ENCODE measurements around the gene ADGRA1. TPM values are rescaled to one million over a fixed set of nuclear protein-coding genes. Genes with fewer than 3 reads are reported as not detected.
"Not testable (repeated sequence)": the region's sequence is repeated elsewhere in the genome, so short reads cannot be mapped to it uniquely, and the experiment has no call there.

ADGRA1 gene
- total RNA-seq, 1 donor from 2014 or later: under 0.01 TPM

GRCh38 chr10:133174689-133175263, 87.1 kb downstream of the ADGRA1 start:
- Histone ChIP-seq H3K27me3 (ENCODE audit: control insufficient read depth in 3 of 3, insufficient read depth in 3 of 3, low read length in 3 of 3) (peaks cover 6 to 29% (median 27%) of the 10 kb centered on the region in 3 donors), H3K9ac (ENCODE audit: low read depth in 1 of 3, low read length in 3 of 3) (no peak overlapping the region), H3K4me1 (ENCODE audit: control insufficient read depth in 3 of 3, insufficient read depth in 3 of 3, low read length in 3 of 3) (no peaks in the 10 kb centered on the region), H3K27ac (ENCODE audit: low read depth, low read length) (no peak overlapping the region), H3K36me3 (ENCODE audit: control insufficient read depth in 3 of 3, insufficient read depth in 3 of 3, low read length in 3 of 3) (no peaks in the 10 kb centered on the region), H3K9me3 (ENCODE audit: control insufficient read depth in 3 of 3, low read length in 3 of 3) (peaks cover 0 to 11% (median 10%) of the 10 kb centered on the region in 3 donors), H3K4me3 (ENCODE audit: low read length in 3 of 3) (no peak overlapping the region)

- H3K4me1 ChIP-seq (ENCODE audit: control insufficient read depth in 3 of 3, insufficient read depth in 3 of 3, low read length in 3 of 3); H3K9ac ChIP-seq (ENCODE audit: low read depth in 1 of 3, low read length in 3 of 3); H3K36me3 ChIP-seq (ENCODE audit: control insufficient read depth in 3 of 3, insufficient read depth in 3 of 3, low read length in 3 of 3); H3K27ac ChIP-seq (ENCODE audit: low read depth, low read length); H3K4me3 ChIP-seq (ENCODE audit: low read length in 3 of 3): not testable (repeated sequence)
- peaks cover 7 to 34% (median 28%) of the 10 kb centered on the region in 3 donors for H3K27me3 ChIP-seq (ENCODE audit: control insufficient read depth in 3 of 3, insufficient read depth in 3 of 3, low read length in 3 of 3)
- H3K9me3 ChIP-seq (ENCODE audit: control insufficient read depth in 3 of 3, low read length in 3 of 3): peaks cover 0 to 11% (median 10%) of the 10 kb centered on the region in 3 donors
Observed at GRCh38 chr10:133175624-133176023, 87.9 kb downstream of the ADGRA1 start.

DNA sequence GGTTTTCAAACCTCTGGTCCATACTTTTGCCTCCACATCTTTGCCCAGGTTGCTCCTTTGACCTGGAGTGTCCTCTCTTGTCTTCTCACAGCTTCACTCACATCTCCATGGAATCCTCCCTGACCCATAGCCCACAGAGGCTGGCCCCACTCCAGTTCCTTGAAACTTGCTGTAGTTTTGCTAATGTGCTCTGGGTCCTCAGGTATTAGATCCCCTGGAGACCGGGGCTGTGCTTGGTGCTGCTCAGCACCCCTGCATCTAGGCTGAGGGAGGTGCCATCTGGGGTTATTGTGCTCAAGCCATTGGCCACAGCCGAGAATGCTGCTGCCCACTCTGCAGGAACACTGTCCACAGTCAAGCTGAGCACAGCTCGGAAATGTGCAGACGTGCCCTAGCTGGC, 88.8 kb downstream of the ADGRA1 start:
- Histone ChIP-seq H3K9me3 (ENCODE audit: control insufficient read depth in 3 of 3, low read length in 3 of 3) (peaks cover 0 to 11% (median 10%) of the 10 kb centered on the region in 3 donors), H3K27ac (ENCODE audit: low read depth, low read length) (no peak overlapping the region), H3K36me3 (ENCODE audit: control insufficient read depth in 3 of 3, insufficient read depth in 3 of 3, low read length in 3 of 3) (no peaks in the 10 kb centered on the region), H3K4me3 (ENCODE audit: low read length in 3 of 3) (no peak overlapping the region), H3K4me1 (ENCODE audit: control insufficient read depth in 3 of 3, insufficient read depth in 3 of 3, low read length in 3 of 3) (no peaks in the 10 kb centered on the region), H3K27me3 (ENCODE audit: control insufficient read depth in 3 of 3, insufficient read depth in 3 of 3, low read length in 3 of 3) (peaks cover 10 to 43% (median 32%) of the 10 kb centered on the region in 3 donors), H3K9ac (ENCODE audit: low read depth in 1 of 3, low read length in 3 of 3) (no peak overlapping the region)

- no peaks in the 10 kb centered on the region for H3K36me3 ChIP-seq (ENCODE audit: control insufficient read depth in 3 of 3, insufficient read depth in 3 of 3, low read length in 3 of 3)
- H3K9ac ChIP-seq (ENCODE audit: low read depth in 1 of 3, low read length in 3 of 3): no peak overlapping the region
- no peaks in the 10 kb centered on the region for H3K4me1 ChIP-seq (ENCODE audit: control insufficient read depth in 3 of 3, insufficient read depth in 3 of 3, low read length in 3 of 3)
- H3K9me3 ChIP-seq (ENCODE audit: control insufficient read depth in 3 of 3, low read length in 3 of 3): peaks cover 0 to 11% (median 10%) of the 10 kb centered on the region in 3 donors
- peak overlapping the region in 1 of 3 donors; percentile 2 for H3K4me3 ChIP-seq (ENCODE audit: low read length in 3 of 3)
- H3K27ac ChIP-seq (ENCODE audit: low read depth, low read length): no peak overlapping the region
- H3K27me3 ChIP-seq (ENCODE audit: control insufficient read depth in 3 of 3, insufficient read depth in 3 of 3, low read length in 3 of 3): peaks cover 16 to 51% (median 38%) of the 10 kb centered on the region in 3 donors
Observed at GRCh38 chr10:133177380-133178157, 89.8 kb downstream of the ADGRA1 start.

- Histone ChIP-seq H3K4me1 (ENCODE audit: control insufficient read depth in 3 of 3, insufficient read depth in 3 of 3, low read length in 3 of 3) (no peaks in the 10 kb centered on the region), H3K27me3 (ENCODE audit: control insufficient read depth in 3 of 3, insufficient read depth in 3 of 3, low read length in 3 of 3) (peaks cover 16 to 50% (median 40%) of the 10 kb centered on the region in 3 donors), H3K36me3 (ENCODE audit: control insufficient read depth in 3 of 3, insufficient read depth in 3 of 3, low read length in 3 of 3) (no peaks in the 10 kb centered on the region)
Observed at GRCh38 chr10:133178357-133179127, 90.8 kb downstream of the ADGRA1 start.

DNA sequence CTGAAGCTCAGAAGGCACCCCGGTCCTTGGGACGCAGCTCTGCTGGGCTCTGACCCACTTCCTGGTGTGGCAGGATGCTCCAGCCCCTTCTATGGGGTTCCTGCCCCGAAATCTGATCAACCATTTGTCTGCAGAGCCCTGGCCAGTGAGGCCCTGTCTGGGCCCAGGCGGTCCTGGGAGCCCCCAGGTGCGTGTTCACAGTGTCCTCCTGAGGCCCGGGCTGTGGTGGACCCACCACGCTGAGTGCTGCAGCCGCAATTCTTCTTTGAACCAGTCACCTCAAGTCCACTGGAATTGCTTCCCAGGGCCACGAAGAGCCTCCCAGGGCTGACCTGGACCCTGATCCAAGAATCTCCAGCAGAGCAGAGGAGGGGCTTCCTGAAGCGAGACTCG, 91.4 kb downstream of the ADGRA1 start:
- Histone ChIP-seq H3K9ac (ENCODE audit: low read depth in 1 of 3, low read length in 3 of 3) (no peak overlapping the region), H3K27ac (ENCODE audit: low read depth, low read length) (no peak overlapping the region), H3K36me3 (ENCODE audit: control insufficient read depth in 3 of 3, insufficient read depth in 3 of 3, low read length in 3 of 3) (no peaks in the 10 kb centered on the region), H3K27me3 (ENCODE audit: control insufficient read depth in 3 of 3, insufficient read depth in 3 of 3, low read length in 3 of 3) (peaks cover 21 to 50% (median 36%) of the 10 kb centered on the region in 3 donors), H3K9me3 (ENCODE audit: control insufficient read depth in 3 of 3, low read length in 3 of 3) (peaks cover 0 to 11% (median 10%) of the 10 kb centered on the region in 3 donors), H3K4me1 (ENCODE audit: control insufficient read depth in 3 of 3, insufficient read depth in 3 of 3, low read length in 3 of 3) (no peaks in the 10 kb centered on the region), H3K4me3 (ENCODE audit: low read length in 3 of 3) (no peak overlapping the region)

More at GRCh38 chr10:133178357-133179127, 90.8 kb downstream of the ADGRA1 start:
- Histone ChIP-seq H3K9ac (ENCODE audit: low read depth in 1 of 3, low read length in 3 of 3) (no peak overlapping the region), H3K27ac (ENCODE audit: low read depth, low read length) (no peak overlapping the region), H3K9me3 (ENCODE audit: control insufficient read depth in 3 of 3, low read length in 3 of 3) (peaks cover 0 to 11% (median 10%) of the 10 kb centered on the region in 3 donors), H3K4me3 (ENCODE audit: low read length in 3 of 3) (no peak overlapping the region)

- no peak overlapping the region for H3K9ac ChIP-seq (ENCODE audit: low read depth in 1 of 3, low read length in 3 of 3)
- H3K27me3 ChIP-seq (ENCODE audit: control insufficient read depth in 3 of 3, insufficient read depth in 3 of 3, low read length in 3 of 3): peaks cover 23 to 51% (median 39%) of the 10 kb centered on the region in 3 donors
- H3K36me3 ChIP-seq (ENCODE audit: control insufficient read depth in 3 of 3, insufficient read depth in 3 of 3, low read length in 3 of 3): no peaks in the 10 kb centered on the region
- H3K4me1 ChIP-seq (ENCODE audit: control insufficient read depth in 3 of 3, insufficient read depth in 3 of 3, low read length in 3 of 3): no peaks in the 10 kb centered on the region
- peaks cover 0 to 11% (median 10%) of the 10 kb centered on the region in 3 donors for H3K9me3 ChIP-seq (ENCODE audit: control insufficient read depth in 3 of 3, low read length in 3 of 3)
- H3K27ac ChIP-seq (ENCODE audit: low read depth, low read length): no peak overlapping the region
- H3K4me3 ChIP-seq (ENCODE audit: low read length in 3 of 3): no peak overlapping the region
Observed at GRCh38 chr10:133179651-133180050, 91.9 kb downstream of the ADGRA1 start.

DNA sequence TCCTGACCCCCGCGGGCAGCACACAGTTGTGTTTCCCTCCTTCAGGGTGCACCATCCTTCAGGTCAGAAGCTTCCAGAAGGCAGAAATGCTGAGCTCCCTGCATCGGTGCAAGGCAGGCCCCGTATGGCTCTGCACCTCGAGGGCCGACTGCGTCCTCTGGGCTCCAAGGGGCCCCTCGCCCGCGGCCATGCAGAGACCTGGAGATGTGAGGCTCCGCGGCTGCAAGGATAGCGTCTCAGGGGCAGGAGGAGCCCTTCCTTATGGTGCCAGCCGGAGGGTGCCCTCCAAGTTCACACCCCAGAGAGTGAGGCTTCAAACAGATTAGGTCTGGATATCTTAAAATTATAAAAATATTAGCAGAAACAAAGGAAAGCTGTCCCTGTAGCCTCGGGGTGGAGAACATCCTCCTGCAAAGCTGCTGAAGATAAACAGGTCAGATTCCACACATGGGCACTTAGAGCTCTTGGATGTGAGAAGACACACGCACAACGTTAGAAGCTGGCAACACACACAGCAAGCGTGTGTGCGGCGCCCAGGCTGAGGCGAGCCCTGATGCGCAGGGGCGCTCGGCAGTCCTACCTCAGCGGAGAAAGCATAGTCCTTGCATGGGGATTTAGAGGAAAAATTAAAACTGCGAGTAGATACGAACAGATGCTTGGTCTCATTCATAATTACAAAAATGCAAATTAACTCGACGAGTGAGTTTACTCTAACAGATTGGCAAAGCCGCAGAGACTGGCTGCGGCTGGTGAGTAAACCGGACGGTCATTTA, 92.7 kb downstream of the ADGRA1 start:
- Histone ChIP-seq H3K9me3 (ENCODE audit: control insufficient read depth in 3 of 3, low read length in 3 of 3) (peaks cover 0 to 11% (median 10%) of the 10 kb centered on the region in 3 donors), H3K4me1 (ENCODE audit: control insufficient read depth in 3 of 3, insufficient read depth in 3 of 3, low read length in 3 of 3) (no peaks in the 10 kb centered on the region), H3K4me3 (ENCODE audit: low read length in 3 of 3) (no peak overlapping the region), H3K9ac (ENCODE audit: low read depth in 1 of 3, low read length in 3 of 3) (no peak overlapping the region), H3K36me3 (ENCODE audit: control insufficient read depth in 3 of 3, insufficient read depth in 3 of 3, low read length in 3 of 3) (no peaks in the 10 kb centered on the region), H3K27me3 (ENCODE audit: control insufficient read depth in 3 of 3, insufficient read depth in 3 of 3, low read length in 3 of 3) (peaks cover 20 to 52% (median 43%) of the 10 kb centered on the region in 3 donors), H3K27ac (ENCODE audit: low read depth, low read length) (no peak overlapping the region)

GRCh38 chr10:133180965-133181639, 93.4 kb downstream of the ADGRA1 start:
- no peak overlapping the region for H3K9ac ChIP-seq (ENCODE audit: low read depth in 1 of 3, low read length in 3 of 3)
- H3K36me3 ChIP-seq (ENCODE audit: control insufficient read depth in 3 of 3, insufficient read depth in 3 of 3, low read length in 3 of 3): no peaks in the 10 kb centered on the region
- H3K9me3 ChIP-seq (ENCODE audit: control insufficient read depth in 3 of 3, low read length in 3 of 3): peaks cover 0 to 11% (median 10%) of the 10 kb centered on the region in 3 donors
- peaks cover 20 to 54% (median 44%) of the 10 kb centered on the region in 3 donors for H3K27me3 ChIP-seq (ENCODE audit: control insufficient read depth in 3 of 3, insufficient read depth in 3 of 3, low read length in 3 of 3)
- H3K27ac ChIP-seq (ENCODE audit: low read depth, low read length): no peak overlapping the region
- no peaks in the 10 kb centered on the region for H3K4me1 ChIP-seq (ENCODE audit: control insufficient read depth in 3 of 3, insufficient read depth in 3 of 3, low read length in 3 of 3)
- H3K4me3 ChIP-seq (ENCODE audit: low read length in 3 of 3): no peak overlapping the region
